Natural killer cell (primary cell): Measurements from ENCODE around the gene TSKU. TPM values are rescaled to one million over a fixed set of nuclear protein-coding genes. Genes with fewer than 3 reads are reported as not detected.

ENCODE experiments used
- ATAC-seq, 3 donors: fragments of 150-1000 bp in 2 of 3; fragments of 200-7000 bp in 1 of 3; cut with Tn5 transposase; 1 replicate in 1 of 3; 2 replicates in 2 of 3; pipeline ENCODE4 v1.10.0; 2021; ENCODE audit warnings: mild to moderate bottlenecking in 2 of 3, moderate library complexity in 2 of 3
- DNase-seq, 2 donors: peaks; one replicate each; pipeline versions ENCODE4 v3.0.0 to v3.0.0-alpha.2; 2013 to 2021; ENCODE audit warnings: mixed read lengths in 1 of 2
- H3K27ac ChIP-seq: one replicate; pipeline ENCODE4 v1.5.1; 2013; ENCODE audit warnings: mild to moderate bottlenecking, low read length
- H3K27me3 ChIP-seq: one replicate; pipeline ENCODE4 v1.6.1; 2013; ENCODE audit warnings: low read length; ENCODE audit not compliant: control insufficient read depth, insufficient read depth
- H3K36me3 ChIP-seq: one replicate; pipeline ENCODE4 v1.6.1; 2013; ENCODE audit warnings: low read length; ENCODE audit not compliant: control insufficient read depth, insufficient read depth
- H3K4me1 ChIP-seq: one replicate; pipeline ENCODE4 v1.6.1; 2013; ENCODE audit warnings: low read length; ENCODE audit not compliant: control insufficient read depth, insufficient read depth
- H3K4me3 ChIP-seq: one replicate; pipeline ENCODE4 v1.5.1; 2013; ENCODE audit warnings: low read length
- H3K9me3 ChIP-seq: one replicate; pipeline ENCODE4 v1.6.1; 2013; ENCODE audit warnings: low read length; ENCODE audit not compliant: control insufficient read depth, insufficient read depth
- H3K27ac Mint-ChIP-seq, 2 donors: one replicate each; pipeline ENCODE4 v1.8.0; 2022; ENCODE audit warnings: mild to moderate bottlenecking in 2 of 2, mixed read lengths in 2 of 2, moderate library complexity in 1 of 2
- H3K27me3 Mint-ChIP-seq, 2 donors: one replicate each; pipeline ENCODE4 v1.8.0; 2022; ENCODE audit warnings: low read depth in 2 of 2, mixed read lengths in 2 of 2
- H3K36me3 Mint-ChIP-seq: one replicate; pipeline ENCODE4 v1.8.0; 2022; ENCODE audit warnings: mixed read lengths
- H3K4me1 Mint-ChIP-seq, 2 donors: one replicate each; pipeline ENCODE4 v1.8.0; 2022; ENCODE audit warnings: mixed read lengths in 2 of 2
- H3K4me3 Mint-ChIP-seq: one replicate; pipeline ENCODE4 v1.8.0; 2022; ENCODE audit warnings: mild to moderate bottlenecking, moderate library complexity, mixed read lengths
- H3K9me3 Mint-ChIP-seq, 2 donors: one replicate each; pipeline ENCODE4 v1.8.0; 2022; ENCODE audit warnings: mixed read lengths in 2 of 2
- WGBS: methylation state at CpG from one replicate; pipeline ENCODE4 v1.1.7; 2013; ENCODE audit warnings: missing lambda C conversion rate; ENCODE audit not compliant: insufficient coverage; 5-methylcytosine and 5-hydroxymethylcytosine counted together
- intact Hi-C: fragments of 100-400 bp; cut with micrococcal nuclease; formaldehyde crosslinking; loops from one replicate; pipeline ENCODE4 v1.14.2; 2022
- total RNA-seq, 4 donors: library from RNA; stranded (reverse); fragments of 120-200 nt in 1 of 4; gene quantifications; one replicate each; pipeline versions ENCODE4 v1.2.3 to v1.2.4, GENCODE V29; 2013 to 2022
- TF ChIP-seq, protein P1 (sequence below): fragments of 200-600 bp; IDR thresholded peaks from one replicate; pipeline ENCODE4 v1.8.0; 2022; ENCODE audit warnings: antibody characterized with exemption

The TSKU gene
- total RNA-seq, 3 donors from 2014 or later (not counting 1 experiment from before 2014, with no cell fraction given), result not detected

DNA sequence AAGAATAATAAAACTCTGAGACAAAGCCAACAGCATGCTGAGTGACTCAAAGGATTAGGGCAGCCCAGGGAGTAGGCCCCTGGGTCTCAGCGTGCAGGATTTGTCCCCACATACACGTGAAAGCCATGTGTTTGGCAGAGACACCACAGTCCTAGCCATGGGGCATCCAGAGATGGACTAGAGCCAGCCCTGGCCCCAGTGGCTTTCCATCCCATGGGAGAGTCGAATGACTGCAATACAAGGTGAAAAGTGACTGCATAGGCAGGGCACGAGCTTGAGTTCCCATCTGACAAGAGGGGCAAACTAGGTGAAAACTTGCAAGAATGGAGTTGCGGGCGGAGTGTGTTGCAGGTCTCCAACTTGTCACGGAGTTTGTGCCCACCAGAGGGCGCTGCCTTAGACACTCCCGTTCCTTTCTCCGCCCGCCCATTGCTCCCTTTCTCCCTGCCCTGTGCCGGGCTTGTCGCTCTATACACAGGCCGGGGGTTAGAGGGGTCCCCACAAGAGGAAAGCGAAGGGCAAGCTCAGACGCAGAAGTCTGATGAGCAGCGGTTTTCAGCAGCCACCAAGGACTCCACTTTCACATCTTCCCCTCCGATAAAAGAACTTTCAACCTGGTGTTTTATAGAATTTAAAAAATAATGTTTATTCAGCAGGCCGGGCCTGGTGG, 24.2 kb downstream of the TSKU start:
- H3K9me3 ChIP-seq, result no peaks in the 10 kb centered on the region
- TF ChIP-seq, protein P1, sequence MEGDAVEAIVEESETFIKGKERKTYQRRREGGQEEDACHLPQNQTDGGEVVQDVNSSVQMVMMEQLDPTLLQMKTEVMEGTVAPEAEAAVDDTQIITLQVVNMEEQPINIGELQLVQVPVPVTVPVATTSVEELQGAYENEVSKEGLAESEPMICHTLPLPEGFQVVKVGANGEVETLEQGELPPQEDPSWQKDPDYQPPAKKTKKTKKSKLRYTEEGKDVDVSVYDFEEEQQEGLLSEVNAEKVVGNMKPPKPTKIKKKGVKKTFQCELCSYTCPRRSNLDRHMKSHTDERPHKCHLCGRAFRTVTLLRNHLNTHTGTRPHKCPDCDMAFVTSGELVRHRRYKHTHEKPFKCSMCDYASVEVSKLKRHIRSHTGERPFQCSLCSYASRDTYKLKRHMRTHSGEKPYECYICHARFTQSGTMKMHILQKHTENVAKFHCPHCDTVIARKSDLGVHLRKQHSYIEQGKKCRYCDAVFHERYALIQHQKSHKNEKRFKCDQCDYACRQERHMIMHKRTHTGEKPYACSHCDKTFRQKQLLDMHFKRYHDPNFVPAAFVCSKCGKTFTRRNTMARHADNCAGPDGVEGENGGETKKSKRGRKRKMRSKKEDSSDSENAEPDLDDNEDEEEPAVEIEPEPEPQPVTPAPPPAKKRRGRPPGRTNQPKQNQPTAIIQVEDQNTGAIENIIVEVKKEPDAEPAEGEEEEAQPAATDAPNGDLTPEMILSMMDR, result peak; percentile 53
- Mint-ChIP-seq H3K27ac (no peak overlapping the region), H3K4me3 (no peak overlapping the region), H3K27me3 (peaks cover 19 to 30% of the 10 kb centered on the region in 2 donors), H3K4me1 (peaks cover 0 to 6% of the 10 kb centered on the region in 2 donors), H3K36me3 (no peaks in the 10 kb centered on the region), H3K9me3 (no peaks in the 10 kb centered on the region)
- H3K27me3 ChIP-seq, result no peaks in the 10 kb centered on the region
- H3K36me3 ChIP-seq, result no peaks in the 10 kb centered on the region
- ATAC-seq (peak; percentile 50 to 77 (median 69)), DNase-seq (peak; percentile 42 to 80)
- intact Hi-C loops, result loop anchor here (5.0 kb wide), 1 partner anchor 115 kb away; no protein-coding TSS in a partner anchor
- H3K4me3 ChIP-seq, result no peak overlapping the region
- H3K4me1 ChIP-seq, result peaks cover 5% of the 10 kb centered on the region
- WGBS, result 20% methylated on average over 17 of the region's 19 CpGs
- no peak overlapping the region for H3K27ac ChIP-seq

DNA sequence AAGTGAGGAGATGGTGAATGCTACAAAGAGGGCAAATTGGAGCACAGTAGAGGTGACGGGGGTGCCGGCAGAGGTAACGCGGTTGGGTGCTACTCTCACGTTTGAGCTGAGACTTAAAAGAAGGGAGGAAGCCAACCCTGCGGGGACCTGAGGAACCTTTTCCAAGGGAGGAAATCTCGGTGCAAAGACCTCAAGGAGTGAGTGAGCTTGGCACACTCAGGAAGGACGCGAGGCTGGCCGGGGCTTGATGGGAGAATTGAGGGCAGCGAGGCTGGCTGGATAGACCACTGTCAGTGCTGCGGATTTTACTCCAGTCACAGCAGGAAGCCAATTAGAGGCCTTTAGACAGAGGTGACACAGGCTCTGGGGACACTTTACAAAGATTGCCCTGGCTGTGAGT, 25.0 kb downstream of the TSKU start:
- Mint-ChIP-seq H3K36me3 (no peaks in the 10 kb centered on the region), H3K27ac (no peak overlapping the region), H3K9me3 (no peaks in the 10 kb centered on the region), H3K4me3 (no peak overlapping the region), H3K4me1 (peaks cover 0 to 6% of the 10 kb centered on the region in 2 donors), H3K27me3 (peaks cover 18 to 28% of the 10 kb centered on the region in 2 donors)
- ATAC-seq (no peak), DNase-seq (no peak)
- H3K27ac ChIP-seq, result no peak overlapping the region
- 94% methylated on average over 12 of the region's 12 CpGs for WGBS
- TF ChIP-seq, protein P1, result no peak
- no peak overlapping the region for H3K4me3 ChIP-seq
- no peaks in the 10 kb centered on the region for H3K36me3 ChIP-seq
- peaks cover 5% of the 10 kb centered on the region for H3K4me1 ChIP-seq
- no peaks in the 10 kb centered on the region for H3K9me3 ChIP-seq
- no peaks in the 10 kb centered on the region for H3K27me3 ChIP-seq
- intact Hi-C loops, result loop anchor here (5.0 kb wide), 1 partner anchor 114 kb away; no protein-coding TSS in a partner anchor

DNA sequence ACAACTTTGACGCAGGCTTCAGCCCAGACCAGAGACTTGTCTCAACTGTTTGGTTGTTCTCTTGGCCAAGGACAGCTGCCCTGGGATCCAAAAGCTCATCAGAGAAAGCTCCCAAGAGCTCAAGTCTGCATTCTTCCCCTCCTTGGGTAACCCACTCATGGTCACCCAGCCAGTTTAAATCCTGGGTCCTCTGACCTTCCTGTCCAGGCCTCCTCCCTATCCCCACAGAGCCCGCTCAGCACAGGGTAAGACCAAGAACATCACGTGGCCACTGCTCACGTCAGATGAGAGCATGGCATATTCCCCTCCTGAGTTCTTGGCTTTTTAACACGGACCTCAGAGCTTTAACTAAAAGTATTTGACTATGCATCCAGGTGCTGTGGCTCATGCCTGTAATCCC, 25.8 kb downstream of the TSKU start:
- intact Hi-C loops, result loop anchor here (5.0 kb wide), 1 partner anchor 113 kb away; no protein-coding TSS in a partner anchor
- H3K27me3 ChIP-seq, result no peaks in the 10 kb centered on the region
- Mint-ChIP-seq H3K9me3 (no peaks in the 10 kb centered on the region), H3K36me3 (no peaks in the 10 kb centered on the region), H3K4me1 (peaks cover 0 to 6% of the 10 kb centered on the region in 2 donors), H3K27ac (no peak overlapping the region), H3K4me3 (no peak overlapping the region), H3K27me3 (peaks cover 14 to 20% of the 10 kb centered on the region in 2 donors)
- H3K36me3 ChIP-seq, result no peaks in the 10 kb centered on the region
- WGBS, result 87% methylated on average over 5 of the region's 5 CpGs
- DNase-seq (peak in 1 of 2 donors; percentile 4), ATAC-seq (no peak)
- no peak overlapping the region for H3K4me3 ChIP-seq
- TF ChIP-seq, protein P1, result no peak
- H3K27ac ChIP-seq, result no peak overlapping the region
- H3K4me1 ChIP-seq, result peaks cover 5% of the 10 kb centered on the region
- no peaks in the 10 kb centered on the region for H3K9me3 ChIP-seq
